Endothelial cell of umbilical vein (primary cell): ENCODE data around the gene CEACAM21. TPM values are rescaled to one million over a fixed set of nuclear protein-coding genes. Genes with fewer than 3 reads are reported as not detected.

ENCODE experiments used
- BruUV-seq: library from RNA; stranded (reverse); fragments of 400-500 nt; replicated peaks from 2 replicates; lab custom pipeline; 2021; lab: Mats Ljungman, UMichigan
- CTCF ChIA-PET: fragments of 300-600, 350-600 bp; sonication (Branson Sonifier 250); formaldehyde crosslinking; loops from one replicate; lab custom pipeline; 2021; ENCODE audit warnings: antibody characterized with exemption, inconsistent platforms; lab: Charles Lee
- POLR2A ChIA-PET: fragments of 300-600, 350-600 bp; sonication (Branson Sonifier 250); formaldehyde crosslinking; loops from one replicate; lab custom pipeline; 2021; ENCODE audit warnings: antibody characterized with exemption, inconsistent platforms; lab: Charles Lee
- DNase-seq: peaks from one replicate; pipeline ENCODE4 v3.0.0-alpha.2; 2011; ENCODE audit warnings: low read depth, low spot score
- FAIRE-seq: peaks from 2 replicates; lab custom pipeline; 2011; peaks lifted over from hg19 to GRCh38; lab: Jason Lieb, UNC
- H2AFZ ChIP-seq: 2 replicates; pipeline ENCODE4 v1.6.0; 2012; ENCODE audit warnings: low read depth, low read length, control low read depth, inconsistent platforms
- H3K27ac ChIP-seq: 2 replicates; pipeline ENCODE4 v1.5.1; 2011; ENCODE audit warnings: low read depth, mild to moderate bottlenecking, control low read depth, low read length, moderate library complexity; ENCODE audit not compliant: insufficient read depth
- H3K27me3 ChIP-seq, 2 experiments: 2 replicates each; pipeline versions ENCODE4 v1.6.0 to v1.6.1; 2011; ENCODE audit warnings: low read length in 2 of 2, mixed read lengths in 1 of 2; ENCODE audit not compliant: control insufficient read depth in 2 of 2, insufficient read depth in 2 of 2
- H3K36me3 ChIP-seq, 2 experiments: 2 replicates in 1 of 2; 3 replicates in 1 of 2; pipeline ENCODE4 v1.5.1; 2011; ENCODE audit warnings: low read length in 2 of 2, mild to moderate bottlenecking in 1 of 2, moderate library complexity in 1 of 2; ENCODE audit not compliant: control insufficient read depth in 2 of 2, insufficient read depth in 2 of 2; ENCODE audit errors: extremely low read depth in 1 of 2
- H3K4me1 ChIP-seq: 3 replicates; pipeline ENCODE4 v1.5.1; 2011; ENCODE audit warnings: mild to moderate bottlenecking, low read length; ENCODE audit not compliant: control insufficient read depth, insufficient read depth; ENCODE audit errors: extremely low read depth
- H3K4me2 ChIP-seq: 2 replicates; pipeline ENCODE4 v1.6.1; 2011; ENCODE audit warnings: low read length, control low read depth, mixed read lengths; ENCODE audit not compliant: insufficient read depth
- H3K4me3 ChIP-seq, 3 experiments: fragments of 200-600 bp in 1 of 3; sonication (generic), shearing (Covaris generic) in 1 of 3; replicated peaks in 1 of 3; 2 replicates each; pipeline ENCODE4 v1.5.1; 2011 to 2016; ENCODE audit warnings: control low read depth in 3 of 3, low read length in 3 of 3, mild to moderate bottlenecking in 2 of 3, inconsistent platforms in 1 of 3, low read depth in 1 of 3, moderate library complexity in 1 of 3; ENCODE audit not compliant: insufficient read depth in 1 of 3
- H3K79me2 ChIP-seq: 2 replicates; pipeline ENCODE4 v1.6.0; 2012; ENCODE audit warnings: low read length, inconsistent platforms; ENCODE audit not compliant: control insufficient read depth, insufficient read depth
- H3K9ac ChIP-seq: replicated peaks from 2 replicates; pipeline ENCODE3; 2011; ENCODE audit warnings: low read length, control low read depth; ENCODE audit not compliant: insufficient read depth; ENCODE audit errors: extremely low read depth
- H3K9me1 ChIP-seq: replicated peaks from 3 replicates; pipeline ENCODE4 v1.6.0; 2011; ENCODE audit warnings: mild to moderate bottlenecking, low read length; ENCODE audit not compliant: control insufficient read depth, insufficient read depth; ENCODE audit errors: extremely low read depth
- H3K9me3 ChIP-seq: replicated peaks from 2 replicates; pipeline ENCODE4 v1.5.1; 2012; ENCODE audit warnings: low read length, inconsistent platforms; ENCODE audit not compliant: control insufficient read depth, insufficient read depth
- H4K20me1 ChIP-seq: replicated peaks from 2 replicates; pipeline ENCODE3; 2011; ENCODE audit warnings: mild to moderate bottlenecking, low read length; ENCODE audit not compliant: control insufficient read depth, insufficient read depth; ENCODE audit errors: extremely low read depth
- CTCF ChIP-seq, 2 donors: IDR thresholded peaks; 1 replicate in 1 of 2; 2 replicates in 1 of 2; pipeline ENCODE4 v1.5.1; 2011; ENCODE audit warnings: low read length in 2 of 2, mild to moderate bottlenecking in 2 of 2, moderate library complexity in 2 of 2, control low read depth in 1 of 2, inconsistent platforms in 1 of 2, low read depth in 1 of 2; ENCODE audit not compliant: insufficient read depth in 1 of 2; ENCODE audit errors: extremely low read depth in 1 of 2
- EZH2 ChIP-seq: IDR thresholded peaks from 2 replicates; pipeline ENCODE4 v1.6.1; 2012; ENCODE audit warnings: borderline replicate concordance, low read depth, mild to moderate bottlenecking, moderate library complexity, low read length, inconsistent platforms; ENCODE audit not compliant: severe bottlenecking
- FOS ChIP-seq: IDR thresholded peaks from 2 replicates; pipeline ENCODE4 v1.6.1; 2011; ENCODE audit warnings: mild to moderate bottlenecking, low read length, moderate library complexity, borderline replicate concordance; ENCODE audit not compliant: insufficient read depth
- GATA2 ChIP-seq: IDR thresholded peaks from 2 replicates; pipeline ENCODE4 v1.7.0; 2011; ENCODE audit warnings: low read depth, mild to moderate bottlenecking, moderate library complexity, mixed read lengths, low read length; ENCODE audit not compliant: insufficient read length, insufficient read depth
- JUN ChIP-seq: IDR thresholded peaks from 2 replicates; pipeline ENCODE4 v1.6.1; 2011; ENCODE audit warnings: borderline replicate concordance, low read depth; ENCODE audit not compliant: insufficient read length, insufficient read depth
- MAX ChIP-seq: IDR thresholded peaks from 2 replicates; pipeline ENCODE4 v1.6.1; 2011; ENCODE audit not compliant: insufficient read depth, insufficient read length
- MYC ChIP-seq: IDR thresholded peaks from one replicate; pipeline ENCODE4 v1.6.1; 2011; ENCODE audit warnings: mild to moderate bottlenecking, low read depth, low read length
- POLR2A ChIP-seq: IDR thresholded peaks from 2 replicates; pipeline ENCODE4 v1.6.1; 2012; ENCODE audit warnings: low read depth, mild to moderate bottlenecking, control low read depth, low read length
- POLR2AphosphoS5 ChIP-seq: IDR thresholded peaks from 2 replicates; pipeline ENCODE4 v1.6.1; 2012; ENCODE audit warnings: low read depth, mild to moderate bottlenecking, control low read depth, low read length, moderate library complexity; ENCODE audit not compliant: insufficient read depth
- dilution Hi-C: fragments of 300-500 bp; cut with MboI; formaldehyde crosslinking; loops from one replicate; pipeline ENCODE4 v1.15.0; 2019; ENCODE audit warnings: low sequenced_read_pairs; ENCODE audit not compliant: extremely low pct_ligation_motif_present
- intact Hi-C: fragments of 100-400 bp; cut with micrococcal nuclease; formaldehyde crosslinking; loops from one replicate; pipeline ENCODE4 v1.10.0; 2022
- polyA plus RNA-seq, 4 experiments: library from polyadenylated mRNA; depleted of rRNA in 3 of 4; stranded (reverse) in 3 of 4; unstranded in 1 of 4; fragments of >200 nt; gene quantifications; 2 replicates each; pipeline versions ENCODE4 v1.2.1 to v1.2.3, GENCODE V29; 2011 to 2012; ENCODE audit warnings: missing spikeins in 1 of 4
- total RNA-seq: library from RNA; stranded (reverse); gene quantifications from 2 replicates; pipeline ENCODE4 v1.2.3, GENCODE V29; 2021

CEACAM21 gene
- total and polyA plus RNA-seq, 2 donors (not counting 3 experiments of a cell fraction or from before 2014, with no cell fraction given), result 0.81 to 1.7 TPM

DNA sequence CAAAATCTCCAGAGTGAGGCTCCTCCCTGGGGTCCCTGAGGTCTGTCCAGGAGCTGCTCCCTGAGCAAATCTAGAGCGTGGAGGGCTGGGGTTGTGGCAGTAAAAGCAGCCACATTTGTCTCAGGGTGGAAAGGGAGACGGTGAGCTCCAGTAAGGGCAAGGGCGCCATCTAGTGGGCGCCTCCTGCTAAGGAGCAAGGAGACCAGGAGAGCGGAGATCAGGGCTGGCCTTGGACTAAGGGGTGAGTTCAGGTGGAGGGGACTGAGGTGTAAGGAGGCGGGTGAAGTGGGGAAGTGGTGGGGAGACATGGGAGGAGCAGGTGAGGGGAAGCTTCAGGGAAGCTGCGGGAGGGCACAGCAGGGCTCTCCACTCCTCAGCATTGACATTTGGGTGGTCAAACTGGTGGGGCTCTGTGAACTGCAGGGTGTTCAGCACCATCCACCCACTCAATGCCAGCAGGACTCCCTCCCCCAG, 5.3 kb upstream of the CEACAM21 start:
- DNase-seq (peak; percentile 70), FAIRE-seq (peak; percentile 89)
- Histone ChIP-seq H3K4me3 (no peak overlapping the region), H3K27me3 (peaks cover 19 to 36% of the 10 kb centered on the region in 2 experiments), H3K9me3 (no peaks in the 10 kb centered on the region), H3K9me1 (no peaks in the 10 kb centered on the region), H3K4me2 (no peak overlapping the region), H4K20me1 (no peaks in the 10 kb centered on the region), H3K27ac (no peak overlapping the region), H2AFZ (no peak overlapping the region), H3K4me1 (no peaks in the 10 kb centered on the region), H3K79me2 (no peaks in the 10 kb centered on the region), H3K9ac (no peak overlapping the region), H3K36me3 (no peaks in the 10 kb centered on the region)
- BruUV-seq, result no TSS peak
- dilution Hi-C loops (no loop called here), intact Hi-C loops (loop anchor here (1.0 to 5.0 kb wide), 6 partner anchors 25 to 263 kb away; no protein-coding TSS in a partner anchor)
- TF ChIP-seq MYC (no peak), FOS (no peak), EZH2 (peak; percentile 16), POLR2A (no peak), MAX (no peak), GATA2 (no peak), POLR2AphosphoS5 (no peak), JUN (no peak), CTCF (IDR thresholded peaks at IDR 0.05; ENCODE audit: extremely low read depth in 1 of 2, insufficient read depth in 1 of 2, low read depth in 1 of 2, low read length in 2 of 2) (peak; percentile 82 to 95)
- ChIA-PET CTCF (interaction anchor here (0.6 to 17.6 kb wide), 32 partner anchors 9 to 366 kb away, joined by 3 to 343 read pairs (median 5); partner anchors contain the start of genes B3GNT8, DMAC2 and ERICH4), POLR2A (no interaction called here)
